ENCODE results near the gene BMP10. TPM values are rescaled to one million over a fixed set of nuclear protein-coding genes. Genes with fewer than 3 reads are reported as not detected.

Gene BMP10
- total and polyA plus RNA-seq, 10 of the 15 experiments (the other 5 are each of a cell fraction or from before 2014, with no cell fraction given), result 0.04 TPM; not detected in 9

GRCh38 chr2:68912732-68913131 lies 41.5 kb upstream of the BMP10 start:
- FAIRE-seq, result no peak
- H4K20me1 ChIP-seq (ENCODE audit: control insufficient read depth, insufficient read depth), result no peaks in the 10 kb centered on the region
- RAD21 ChIA-PET (ENCODE audit: unreplicated experiment), result no interaction called here
- H3K4me1 ChIP-seq (ENCODE audit: control insufficient read depth, insufficient read depth, low read length), result peaks cover 13% of the 10 kb centered on the region
- H3K36me3 ChIP-seq (ENCODE audit: control insufficient read depth in 2 of 2, insufficient read depth in 2 of 2, low read length in 1 of 2), result no peaks in the 10 kb centered on the region
- no peak overlapping the region for H3K4me2 ChIP-seq (ENCODE audit: control insufficient read depth, insufficient read depth)
- H2AFZ ChIP-seq (ENCODE audit: control insufficient read depth, low read depth, low read length), result no peak overlapping the region
- CTCF ChIA-PET, result no interaction called here
- POLR2A ChIA-PET, result no interaction called here
- in situ Hi-C loops (cut with MboI) (no loop called here), intact Hi-C loops (cut with micrococcal nuclease; ENCODE audit: unreplicated experiment) (no loop called here)
- DNase-seq (ENCODE audit: low read depth, low spot score), result no peak
- H3K27me3 ChIP-seq (replicated peaks in 1 of 2; ENCODE audit: control insufficient read depth in 2 of 2, insufficient read depth in 2 of 2, low read length in 1 of 2), result no peaks in the 10 kb centered on the region; a peak in 1 of 4 replicates
- no peak overlapping the region for H3K27ac ChIP-seq (ENCODE audit: control insufficient read depth, insufficient read depth)
- no peak for ATAC-seq
- WGBS (ENCODE audit: insufficient coverage, insufficient replicate concordance, low lambda C conversion rate, missing lambda C conversion rate), result 0% methylated on average over 2 of the region's 2 CpGs
- SMC1A ChIA-PET (ENCODE audit: uncharacterized antibody, unreplicated experiment), result no interaction called here
- BruUV-seq (replicated peaks), result no TSS peak
- TF ChIP-seq BCL11A (IDR thresholded peaks at IDR 0.05; ENCODE audit: low read depth, low read length) (no peak), CEBPB (IDR thresholded peaks at IDR 0.05; ENCODE audit: borderline replicate concordance in 1 of 2, low read depth in 2 of 2, low read length in 2 of 2) (no peak), BCL3 (IDR thresholded peaks at IDR 0.05; ENCODE audit: borderline replicate concordance, insufficient read depth, low read depth, low read length, poor library complexity, severe bottlenecking) (no peak), BMI1 (IDR thresholded peaks at IDR 0.05; ENCODE audit: borderline replicate concordance) (no peak), ZNF622 (IDR thresholded peaks at IDR 0.05) (no peak), MTA2 (IDR thresholded peaks at IDR 0.05; ENCODE audit: low read depth) (no peak), MTA3 (IDR thresholded peaks at IDR 0.05; ENCODE audit: borderline replicate concordance, low read length) (no peak), ATF7 (IDR thresholded peaks at IDR 0.05; ENCODE audit: low read depth) (no peak), NKRF (conservative IDR thresholded peaks at IDR 0.05) (no peak), POU2F2 (IDR thresholded peaks at IDR 0.05; ENCODE audit: borderline replicate concordance, low read depth, low read length) (no peak), KLF5 (IDR thresholded peaks at IDR 0.05; ENCODE audit: partially characterized antibody) (no peak), MYC (IDR thresholded peaks at IDR 0.05; ENCODE audit: insufficient read depth, insufficient read length, insufficient replicate concordance, low read length, severe bottlenecking) (no peak), E2F4 (IDR thresholded peaks at IDR 0.05; ENCODE audit: low read depth, low read length) (no peak), POLR2A (IDR thresholded peaks at IDR 0.05; ENCODE audit: low read depth, low read length) (no peak), RFX5 (IDR thresholded peaks at IDR 0.05; ENCODE audit: low read depth, low read length) (no peak), ZNF274 (IDR thresholded peaks at IDR 0.05; ENCODE audit: insufficient read depth, insufficient read length) (no peak), MEF2A (IDR thresholded peaks at IDR 0.05; ENCODE audit: insufficient read depth, low read depth, low read length) (no peak), ATF3 (IDR thresholded peaks at IDR 0.05; ENCODE audit: borderline replicate concordance, extremely low read depth, low read depth, low read length) (no peak), SMAD1 (IDR thresholded peaks at IDR 0.05; ENCODE audit: low read depth, partially characterized antibody) (no peak)
- no peak overlapping the region for H3K9ac ChIP-seq (ENCODE audit: control insufficient read depth, insufficient read depth, low read length)
- H3K4me3 ChIP-seq, result no peak overlapping the region
- no peaks in the 10 kb centered on the region; the same call in 2 of the 3 replicates for H3K9me3 ChIP-seq (replicated peaks; ENCODE audit: control insufficient read depth, insufficient read depth, low read length)
- H3K79me2 ChIP-seq (ENCODE audit: control insufficient read depth, insufficient read depth, low read length), result no peaks in the 10 kb centered on the region

Measured in GM12878 (cell line).